Measurements from ENCODE around the gene VWA2. TPM values are rescaled to one million over a fixed set of nuclear protein-coding genes. Genes with fewer than 3 reads are reported as not detected.

The VWA2 gene
- polyA plus RNA-seq, 3 donors = not detected

DNA sequence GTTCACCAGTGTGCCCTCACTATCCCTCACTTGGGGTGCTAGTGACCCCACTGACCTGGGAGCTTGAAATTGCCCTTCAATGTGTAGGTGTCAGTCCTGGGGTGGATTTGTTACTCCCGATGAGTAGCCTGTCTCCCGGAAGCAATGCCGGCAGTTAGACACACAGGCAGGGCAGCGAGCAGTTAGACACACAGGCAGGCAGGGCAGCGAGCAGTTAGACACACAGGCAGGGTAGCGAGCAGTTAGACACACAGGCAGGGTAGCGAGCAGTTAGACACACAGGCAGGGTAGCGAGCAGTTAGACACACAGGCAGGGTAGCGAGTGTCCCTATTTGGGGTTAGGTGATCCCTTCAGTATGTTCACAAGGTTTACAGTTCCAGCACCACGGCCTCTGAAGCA is 44.0 kb downstream of the VWA2 start:
- no peaks in the 10 kb centered on the region for H3K36me3 Mint-ChIP-seq
- Histone ChIP-seq H3K79me2 (ENCODE audit: insufficient read depth, low read length) (no peaks in the 10 kb centered on the region), H3K27me3 (ENCODE audit: control insufficient read depth in 2 of 2, insufficient read depth in 2 of 2, low read length in 2 of 2) (no peaks in the 10 kb centered on the region), H3K9ac (ENCODE audit: insufficient read depth, low read length, poor library complexity, severe bottlenecking) (no peak overlapping the region), H2AFZ (ENCODE audit: insufficient read depth, low read depth, low read length, poor library complexity, severe bottlenecking) (no peak overlapping the region), H3K4me1 (ENCODE audit: control insufficient read depth in 1 of 2, insufficient read depth in 2 of 2, low read length in 2 of 2) (no peaks in the 10 kb centered on the region), H3K4me3 (replicated peaks in 1 of 3; ENCODE audit: low read depth in 2 of 3, low read length in 3 of 3) (no peak overlapping the region), H3K4me2 (replicated peaks; ENCODE audit: extremely low read depth, low read length, poor library complexity, severe bottlenecking) (no peak overlapping the region), H3K9me3 (replicated peaks in 1 of 2; ENCODE audit: control insufficient read depth in 1 of 2, insufficient read depth in 1 of 2, low read length in 2 of 2) (no peaks in the 10 kb centered on the region), H4K20me1 (ENCODE audit: insufficient read depth, low read length) (no peaks in the 10 kb centered on the region), H3K36me3 (replicated peaks in 1 of 2; ENCODE audit: control insufficient read depth in 1 of 2, insufficient read depth in 2 of 2, low read length in 2 of 2) (no peaks in the 10 kb centered on the region), H3K27ac (ENCODE audit: low read depth in 1 of 2, low read length in 2 of 2) (no peak overlapping the region)
- peak overlapping the region in 1 of 7 donors; percentile 5 for H3K27ac Mint-ChIP-seq
- peaks cover 0 to 3% (median 0%) of the 10 kb centered on the region in 7 donors for H3K9me3 Mint-ChIP-seq
- intact Hi-C loops (cut with micrococcal nuclease) = no loop called here
- WGBS (ENCODE audit: insufficient coverage) = 97% methylated on average over 9 of the region's 10 CpGs
- H3K27me3 Mint-ChIP-seq (ENCODE audit: low read depth in 3 of 3) = peaks cover 0 to 1% (median 0%) of the 10 kb centered on the region in 3 donors
- peaks cover 2% of the 10 kb centered on the region for H3K4me1 Mint-ChIP-seq
- no peak overlapping the region for H3K4me3 Mint-ChIP-seq
- TF ChIP-seq, protein P1, sequence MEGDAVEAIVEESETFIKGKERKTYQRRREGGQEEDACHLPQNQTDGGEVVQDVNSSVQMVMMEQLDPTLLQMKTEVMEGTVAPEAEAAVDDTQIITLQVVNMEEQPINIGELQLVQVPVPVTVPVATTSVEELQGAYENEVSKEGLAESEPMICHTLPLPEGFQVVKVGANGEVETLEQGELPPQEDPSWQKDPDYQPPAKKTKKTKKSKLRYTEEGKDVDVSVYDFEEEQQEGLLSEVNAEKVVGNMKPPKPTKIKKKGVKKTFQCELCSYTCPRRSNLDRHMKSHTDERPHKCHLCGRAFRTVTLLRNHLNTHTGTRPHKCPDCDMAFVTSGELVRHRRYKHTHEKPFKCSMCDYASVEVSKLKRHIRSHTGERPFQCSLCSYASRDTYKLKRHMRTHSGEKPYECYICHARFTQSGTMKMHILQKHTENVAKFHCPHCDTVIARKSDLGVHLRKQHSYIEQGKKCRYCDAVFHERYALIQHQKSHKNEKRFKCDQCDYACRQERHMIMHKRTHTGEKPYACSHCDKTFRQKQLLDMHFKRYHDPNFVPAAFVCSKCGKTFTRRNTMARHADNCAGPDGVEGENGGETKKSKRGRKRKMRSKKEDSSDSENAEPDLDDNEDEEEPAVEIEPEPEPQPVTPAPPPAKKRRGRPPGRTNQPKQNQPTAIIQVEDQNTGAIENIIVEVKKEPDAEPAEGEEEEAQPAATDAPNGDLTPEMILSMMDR (IDR thresholded peaks at IDR 0.05) = no peak
- no peak for DNase-seq

DNA sequence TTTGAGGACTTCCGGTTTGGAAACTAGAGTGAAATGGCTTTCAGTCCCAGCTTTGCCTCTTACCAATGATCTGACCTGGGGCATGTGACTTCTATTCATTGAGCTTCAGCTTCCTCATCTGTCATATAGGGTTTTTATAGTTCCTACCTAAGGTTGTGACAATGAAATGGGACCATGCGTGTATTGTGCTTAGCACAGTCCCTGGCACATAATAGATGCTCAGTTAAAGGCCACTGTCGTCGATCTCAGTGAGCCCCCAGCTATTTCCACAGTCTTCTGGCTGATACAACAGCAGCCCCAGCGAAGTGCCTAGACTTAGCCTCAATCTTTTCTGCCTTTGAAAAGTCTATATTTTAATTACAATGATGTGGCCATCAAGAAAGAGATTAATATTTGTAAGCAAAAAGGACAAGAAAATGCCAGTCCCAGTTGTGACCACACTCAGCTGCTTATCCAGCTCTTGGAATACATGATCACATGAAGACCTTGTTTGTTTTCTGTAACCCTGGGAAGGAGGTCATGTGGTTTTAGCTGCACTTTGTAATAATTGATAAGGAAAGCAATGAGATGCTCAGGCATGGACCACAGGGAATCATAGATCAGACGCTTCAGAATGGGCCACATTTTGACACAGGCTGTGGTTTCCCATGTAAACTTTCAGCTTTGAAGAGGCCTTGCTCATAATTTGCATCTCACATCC is 44.6 kb downstream of the VWA2 start:
- H3K4me3 Mint-ChIP-seq = no peak overlapping the region
- DNase-seq = no peak
- Histone ChIP-seq H2AFZ (ENCODE audit: insufficient read depth, low read depth, low read length, poor library complexity, severe bottlenecking) (no peak overlapping the region), H3K4me1 (ENCODE audit: control insufficient read depth in 1 of 2, insufficient read depth in 2 of 2, low read length in 2 of 2) (no peaks in the 10 kb centered on the region), H3K4me2 (replicated peaks; ENCODE audit: extremely low read depth, low read length, poor library complexity, severe bottlenecking) (no peak overlapping the region), H3K4me3 (replicated peaks in 1 of 3; ENCODE audit: low read depth in 2 of 3, low read length in 3 of 3) (no peak overlapping the region), H3K9ac (ENCODE audit: insufficient read depth, low read length, poor library complexity, severe bottlenecking) (no peak overlapping the region), H4K20me1 (ENCODE audit: insufficient read depth, low read length) (no peaks in the 10 kb centered on the region), H3K36me3 (replicated peaks in 1 of 2; ENCODE audit: control insufficient read depth in 1 of 2, insufficient read depth in 2 of 2, low read length in 2 of 2) (no peaks in the 10 kb centered on the region), H3K27ac (ENCODE audit: low read depth in 1 of 2, low read length in 2 of 2) (no peak overlapping the region), H3K27me3 (ENCODE audit: control insufficient read depth in 2 of 2, insufficient read depth in 2 of 2, low read length in 2 of 2) (no peaks in the 10 kb centered on the region), H3K9me3 (replicated peaks in 1 of 2; ENCODE audit: control insufficient read depth in 1 of 2, insufficient read depth in 1 of 2, low read length in 2 of 2) (no peaks in the 10 kb centered on the region), H3K79me2 (ENCODE audit: insufficient read depth, low read length) (no peaks in the 10 kb centered on the region)
- intact Hi-C loops (cut with micrococcal nuclease) = no loop called here
- no peak overlapping the region for H3K27ac Mint-ChIP-seq
- H3K27me3 Mint-ChIP-seq (ENCODE audit: low read depth in 3 of 3) = peaks cover 0 to 1% (median 0%) of the 10 kb centered on the region in 3 donors
- WGBS (ENCODE audit: insufficient coverage) = 100% methylated on average over 2 of the region's 6 CpGs
- TF ChIP-seq, protein P1 (IDR thresholded peaks at IDR 0.05) = no peak
- peaks cover 0 to 3% (median 0%) of the 10 kb centered on the region in 7 donors for H3K9me3 Mint-ChIP-seq
- H3K4me1 Mint-ChIP-seq = peaks cover 2% of the 10 kb centered on the region
- H3K36me3 Mint-ChIP-seq = no peaks in the 10 kb centered on the region

Measured in CD14-positive monocyte (primary cell).